Gastroesophageal sphincter (tissue), 4 donors: ENCODE results near the gene MATN4. TPM values are rescaled to one million over a fixed set of nuclear protein-coding genes. Genes with fewer than 3 reads are reported as not detected.

Experiments
- ATAC-seq: fragments of 150-250 bp; one replicate; pipeline ENCODE4 v1.9.1; 2016; ENCODE audit warnings: mild to moderate bottlenecking, moderate library complexity
- H3K27ac ChIP-seq, 4 donors: fragments of 200-600 bp; sonication (generic) in 3 of 4; 1 replicate in 3 of 4; 2 replicates in 1 of 4; pipeline ENCODE4 v1.5.1; 2016 to 2019
- H3K27me3 ChIP-seq: fragments of 200-600 bp; sonication (generic); one replicate; pipeline ENCODE4 v1.5.1; 2019
- H3K36me3 ChIP-seq, 2 donors: fragments of 200-600 bp; sonication (generic); one replicate each; pipeline ENCODE4 v1.5.1; 2019; ENCODE audit warnings: control low read depth in 1 of 2
- H3K4me1 ChIP-seq, 3 donors: fragments of 200-600 bp; sonication (generic); 1 replicate in 2 of 3; 2 replicates in 1 of 3; pipeline ENCODE4 v1.5.1; 2016 to 2019; ENCODE audit warnings: control low read depth in 2 of 3
- H3K4me3 ChIP-seq, 2 donors: fragments of 200-600 bp; sonication (generic); one replicate each; pipeline ENCODE4 v1.5.1; 2019; ENCODE audit warnings: mild to moderate bottlenecking in 1 of 2, moderate library complexity in 1 of 2
- H3K9me3 ChIP-seq, 3 donors: fragments of 200-600 bp; sonication (generic); one replicate each; pipeline ENCODE4 v1.5.1; 2017 to 2019; ENCODE audit warnings: control low read depth in 2 of 3
- CTCF ChIP-seq, 4 experiments: fragments of 200-600 bp in 2 of 4; fragments of 450-650 bp in 2 of 4; sonication (generic) in 1 of 4; IDR thresholded peaks; one replicate each; pipeline ENCODE4 v1.5.1; 2017 to 2019; ENCODE audit warnings: antibody characterized with exemption in 4 of 4, mild to moderate bottlenecking in 2 of 4, moderate library complexity in 2 of 4
- EP300 ChIP-seq: sonication (generic); formaldehyde crosslinking; IDR thresholded peaks from one replicate; pipeline ENCODE4 v1.6.1; 2017; ENCODE audit warnings: antibody characterized with exemption, mild to moderate bottlenecking
- POLR2A ChIP-seq, 2 donors: fragments of 450-650 bp; IDR thresholded peaks; one replicate each; pipeline ENCODE4 v1.6.1; 2017; ENCODE audit warnings: antibody characterized with exemption in 2 of 2, mild to moderate bottlenecking in 2 of 2, moderate library complexity in 1 of 2
- POLR2AphosphoS5 ChIP-seq: sonication (generic); formaldehyde crosslinking; IDR thresholded peaks from one replicate; pipeline ENCODE4 v1.6.1; 2017; ENCODE audit warnings: antibody characterized with exemption
- WGBS, 2 donors: methylation state at CpG; one replicate each; pipeline ENCODE4 v1.1.5; 2018; ENCODE audit warnings: low coverage in 1 of 2; 5-methylcytosine and 5-hydroxymethylcytosine counted together
- total RNA-seq, 4 donors: library from RNA; depleted of rRNA; stranded (reverse); fragments of >200 nt; gene quantifications; one replicate each; pipeline ENCODE4 v1.1.0, GENCODE V29; 2016

Gene MATN4
- total RNA-seq, 4 donors from 2014 or later = not detected

- WGBS, 2 donors = 86 to 87% methylated on average over 6 of the region's 52 CpGs
- Histone ChIP-seq H3K27me3 (peaks cover 88% of the 10 kb centered on the region), H3K27ac (no peak overlapping the region), H3K4me1 (peaks cover 0 to 15% (median 12%) of the 10 kb centered on the region in 3 donors), H3K4me3 (no peak overlapping the region), H3K9me3 (no peaks in the 10 kb centered on the region), H3K36me3 (no peaks in the 10 kb centered on the region)
- TF ChIP-seq CTCF (IDR thresholded peaks at IDR 0.05) (no peak), EP300 (no peak), POLR2A (IDR thresholded peaks at IDR 0.05) (no peak), POLR2AphosphoS5 (no peak)
- ATAC-seq = no peak
Measured at GRCh38 chr20:45297786-45298497, 10.2 kb downstream of the MATN4 start.

GRCh38 chr20:45294659-45295058, 13.4 kb downstream of the MATN4 start:
- peaks cover 0 to 30% (median 12%) of the 10 kb centered on the region in 3 donors for H3K4me1 ChIP-seq
- H3K9me3 ChIP-seq = no peaks in the 10 kb centered on the region
- no peak for TF ChIP-seq POLR2AphosphoS5
- no peak for TF ChIP-seq POLR2A (IDR thresholded peaks at IDR 0.05)
- no peak for TF ChIP-seq EP300
- no peak for TF ChIP-seq CTCF (IDR thresholded peaks at IDR 0.05)
- no peak overlapping the region for H3K4me3 ChIP-seq
- H3K27me3 ChIP-seq = peaks cover 67% of the 10 kb centered on the region
- H3K36me3 ChIP-seq = no peaks in the 10 kb centered on the region
- ATAC-seq = no peak
- H3K27ac ChIP-seq = no peak overlapping the region
- 73% methylated on average over 1 of the region's 1 CpG; no CpG with 5 or more reads in 1 of the 2 donors for whole genome bisulfite sequencing, 2 donors

DNA sequence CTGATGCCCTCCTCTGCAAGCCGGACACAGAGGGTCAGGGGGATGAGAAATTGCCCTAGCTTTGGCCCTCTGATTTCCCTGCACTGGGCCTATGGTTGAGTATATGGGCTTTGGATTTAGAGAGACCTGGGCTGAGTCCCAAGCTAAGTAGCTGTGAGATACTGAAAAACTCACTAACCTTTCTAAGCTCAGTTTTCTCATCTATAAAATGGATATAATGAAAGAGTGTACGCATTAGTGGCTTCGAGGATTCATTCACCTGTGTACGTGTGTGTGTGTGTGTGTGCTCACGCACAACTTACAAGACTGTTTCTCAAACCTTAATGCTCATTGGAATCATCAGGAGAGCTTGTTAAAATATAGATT, 14.1 kb downstream of the MATN4 start:
- no peak for ATAC-seq
- WGBS, 2 donors = 57 to 61% methylated on average over 3 to 4 of the region's 5 CpGs
- TF ChIP-seq CTCF (IDR thresholded peaks at IDR 0.05) = no peak
- TF ChIP-seq POLR2A (IDR thresholded peaks at IDR 0.05) = no peak
- TF ChIP-seq EP300 = no peak
- no peak for TF ChIP-seq POLR2AphosphoS5
- Histone ChIP-seq H3K4me1 (peaks cover 0 to 30% (median 12%) of the 10 kb centered on the region in 3 donors), H3K4me3 (peak overlapping the region in 1 of 2 donors; percentile 57), H3K27me3 (peaks cover 61% of the 10 kb centered on the region), H3K36me3 (no peaks in the 10 kb centered on the region), H3K9me3 (no peaks in the 10 kb centered on the region), H3K27ac (peak overlapping the region in 1 of 4 donors; percentile 64)

DNA sequence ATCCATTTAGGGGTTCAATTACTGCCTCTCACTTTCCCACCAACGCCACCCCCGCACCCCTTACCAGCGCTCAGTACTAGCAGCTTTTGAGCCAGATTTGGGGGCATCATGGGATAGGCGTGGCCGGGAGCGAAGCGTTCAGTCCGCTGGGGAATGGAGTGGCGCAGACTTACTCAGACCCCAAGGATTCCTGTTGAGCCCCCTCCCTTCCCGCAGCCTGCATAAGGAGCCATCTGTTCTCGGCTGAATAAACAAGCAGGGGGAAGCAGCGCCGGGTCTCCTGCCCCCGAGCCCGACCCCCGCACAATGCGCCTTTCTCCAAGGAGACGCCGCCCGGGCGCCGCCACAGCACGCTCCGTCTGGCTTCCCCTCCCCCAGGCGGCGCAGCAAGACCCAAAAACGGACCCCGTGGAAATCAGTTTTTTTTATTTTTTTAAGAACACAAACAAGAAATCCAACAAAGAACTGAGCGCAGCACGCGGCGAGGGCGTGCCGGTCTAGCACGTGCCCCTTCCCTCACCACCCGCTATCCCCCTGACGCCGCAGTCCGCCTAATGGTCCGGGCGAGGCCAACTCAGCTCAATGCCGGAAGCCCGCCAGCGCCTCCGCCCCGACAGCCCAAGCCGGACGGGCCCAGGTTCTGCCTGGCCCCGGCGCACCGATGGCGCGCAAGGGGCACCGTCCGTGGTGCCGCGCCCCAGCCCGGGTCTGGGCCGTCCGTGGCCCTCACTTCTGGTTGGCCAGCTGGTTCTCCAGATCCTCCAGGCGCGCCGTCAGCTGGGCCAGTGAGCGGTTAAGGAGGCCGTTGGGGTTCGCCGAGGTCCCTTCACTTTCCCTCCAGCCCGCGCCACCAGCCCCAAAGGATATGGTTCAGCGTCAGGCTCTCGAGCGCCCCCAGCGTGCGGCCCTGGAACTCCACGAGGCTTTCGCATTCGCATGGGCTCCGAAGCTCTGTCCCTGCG, 14.8 kb downstream of the MATN4 start:
- ATAC-seq = peak; percentile 89
- Histone ChIP-seq H3K4me1 (peaks cover 0 to 30% (median 12%) of the 10 kb centered on the region in 3 donors), H3K9me3 (no peaks in the 10 kb centered on the region), H3K36me3 (no peaks in the 10 kb centered on the region), H3K27me3 (peaks cover 61% of the 10 kb centered on the region), H3K4me3 (peak overlapping the region; percentile 15 to 57), H3K27ac (peak overlapping the region in 3 of 4 donors; percentile 52 to 65 (median 64))
- 1 to 9% methylated on average over 8 to 13 of the region's 79 CpGs for WGBS, 2 donors
- TF ChIP-seq CTCF (IDR thresholded peaks at IDR 0.05) (peak; percentile 74 to 94 (median 90)), POLR2AphosphoS5 (no peak), EP300 (no peak), POLR2A (IDR thresholded peaks at IDR 0.05) (no peak)
